Smooth muscle cell (in vitro differentiated cells): ENCODE results near the gene CENPF. TPM values are rescaled to one million over a fixed set of nuclear protein-coding genes. Genes with fewer than 3 reads are reported as not detected.

Experiments used
- DNase-seq: peaks from one replicate; lab custom pipeline; 2025; ENCODE audit not compliant: unreplicated experiment; lab: John Stamatoyannopoulos, UW
- H2AFZ ChIP-seq: fragments of 200-600 bp; sonication (generic); 2 replicates; pipeline ENCODE4 v1.6.0; 2016; ENCODE audit warnings: antibody characterized with exemption, low read depth, mild to moderate bottlenecking
- H3F3A ChIP-seq: fragments of 200-600 bp; sonication (generic); 2 replicates; pipeline ENCODE4 v1.6.0; 2017; ENCODE audit warnings: antibody characterized with exemption, low read depth
- H3K27ac ChIP-seq: fragments of 200-600 bp; sonication (generic); 2 replicates; pipeline ENCODE4 v1.5.1; 2016; ENCODE audit warnings: low read depth, mild to moderate bottlenecking
- H3K27me3 ChIP-seq: fragments of 200-600 bp; sonication (generic); 2 replicates; pipeline ENCODE4 v1.6.1; 2016; ENCODE audit warnings: low read depth, mild to moderate bottlenecking
- H3K36me3 ChIP-seq: fragments of 200-600 bp; sonication (generic); 2 replicates; pipeline ENCODE4 v1.5.1; 2016; ENCODE audit warnings: low read depth
- H3K4me1 ChIP-seq: fragments of 200-600 bp; sonication (generic); 2 replicates; pipeline ENCODE4 v1.5.1; 2016; ENCODE audit warnings: low read depth
- H3K4me2 ChIP-seq: fragments of 200-600 bp; sonication (generic); 2 replicates; pipeline ENCODE4 v1.6.0; 2016; ENCODE audit warnings: mild to moderate bottlenecking
- H3K4me3 ChIP-seq: fragments of 200-600 bp; sonication (generic); 2 replicates; pipeline ENCODE4 v1.5.1; 2016; ENCODE audit warnings: mild to moderate bottlenecking
- H3K79me2 ChIP-seq: fragments of 200-600 bp; sonication (generic); 2 replicates; pipeline ENCODE4 v1.6.0; 2016; ENCODE audit warnings: low read depth, mild to moderate bottlenecking
- H3K9ac ChIP-seq: fragments of 200-600 bp; sonication (generic); 2 replicates; pipeline ENCODE4 v1.6.0; 2016; ENCODE audit warnings: low read depth
- H3K9me3 ChIP-seq: fragments of 200-600 bp; sonication (generic); replicated peaks from 2 replicates; pipeline ENCODE4 v1.5.1; 2016; ENCODE audit warnings: low read depth
- H4K20me1 ChIP-seq: fragments of 200-600 bp; sonication (generic); 2 replicates; pipeline ENCODE4 v1.6.0; 2016; ENCODE audit warnings: low read depth
- WGBS: methylation state at CpG from one replicate; pipeline ENCODE4 v1.1.7; 2016; ENCODE audit warnings: low lambda C conversion rate; 5-methylcytosine and 5-hydroxymethylcytosine counted together
- polyA plus RNA-seq: library from polyadenylated mRNA; unstranded; fragments of >200 nt; fragmentation: Nextera tagmentation; extraction: Ambion mirVana; gene quantifications from 2 replicates; pipeline ENCODE4 v1.2.1, GENCODE V29; 2016
- total RNA-seq: library from RNA; depleted of rRNA; stranded (reverse); fragments of >200 nt; gene quantifications from 2 replicates; pipeline ENCODE4 v1.2.3, GENCODE V29; 2014
- TF ChIP-seq, protein P1 (sequence below): fragments of 200-600 bp; sonication (generic); IDR thresholded peaks from 2 replicates; pipeline ENCODE4 v1.5.1; 2017; ENCODE audit warnings: borderline replicate concordance, mild to moderate bottlenecking, antibody characterized with exemption; ENCODE audit not compliant: insufficient read depth, poor library complexity, severe bottlenecking

The CENPF gene
- total and polyA plus RNA-seq, 2 experiments from 2014 or later: 7.4 to 8.3 TPM

DNA sequence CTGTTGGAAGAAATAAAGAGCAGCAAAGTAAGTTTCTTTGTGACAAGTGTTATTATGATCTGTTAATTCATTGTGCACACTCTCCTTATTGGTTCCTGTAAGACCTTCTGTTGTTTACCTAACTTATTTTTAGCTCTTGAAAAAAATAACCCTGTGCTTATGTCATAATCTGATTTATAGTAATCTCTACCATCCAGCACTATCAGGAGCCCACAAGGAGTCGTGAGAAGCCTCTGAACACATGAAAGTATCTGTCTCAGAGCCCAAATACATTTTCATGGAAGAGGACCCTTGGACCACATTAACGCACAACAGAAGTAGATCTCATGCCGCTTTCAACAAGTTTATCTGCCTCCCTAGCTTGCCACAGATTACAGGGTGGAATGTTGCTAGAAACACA, 45.8 kb downstream of the CENPF start:
- no peak overlapping the region for H3K4me3 ChIP-seq
- no peaks in the 10 kb centered on the region for H4K20me1 ChIP-seq
- no peaks in the 10 kb centered on the region for H3K9me3 ChIP-seq
- no peak overlapping the region for H3K27ac ChIP-seq
- no peaks in the 10 kb centered on the region for H3K27me3 ChIP-seq
- H3K79me2 ChIP-seq: no peaks in the 10 kb centered on the region
- no peak overlapping the region for H3K9ac ChIP-seq
- no peaks in the 10 kb centered on the region for H3K4me1 ChIP-seq
- H3F3A ChIP-seq: no peaks in the 10 kb centered on the region
- DNase-seq: no peak
- 94% methylated on average over 3 of the region's 3 CpGs for WGBS
- H3K36me3 ChIP-seq: no peaks in the 10 kb centered on the region
- H3K4me2 ChIP-seq: no peak overlapping the region
- TF ChIP-seq, protein P1, sequence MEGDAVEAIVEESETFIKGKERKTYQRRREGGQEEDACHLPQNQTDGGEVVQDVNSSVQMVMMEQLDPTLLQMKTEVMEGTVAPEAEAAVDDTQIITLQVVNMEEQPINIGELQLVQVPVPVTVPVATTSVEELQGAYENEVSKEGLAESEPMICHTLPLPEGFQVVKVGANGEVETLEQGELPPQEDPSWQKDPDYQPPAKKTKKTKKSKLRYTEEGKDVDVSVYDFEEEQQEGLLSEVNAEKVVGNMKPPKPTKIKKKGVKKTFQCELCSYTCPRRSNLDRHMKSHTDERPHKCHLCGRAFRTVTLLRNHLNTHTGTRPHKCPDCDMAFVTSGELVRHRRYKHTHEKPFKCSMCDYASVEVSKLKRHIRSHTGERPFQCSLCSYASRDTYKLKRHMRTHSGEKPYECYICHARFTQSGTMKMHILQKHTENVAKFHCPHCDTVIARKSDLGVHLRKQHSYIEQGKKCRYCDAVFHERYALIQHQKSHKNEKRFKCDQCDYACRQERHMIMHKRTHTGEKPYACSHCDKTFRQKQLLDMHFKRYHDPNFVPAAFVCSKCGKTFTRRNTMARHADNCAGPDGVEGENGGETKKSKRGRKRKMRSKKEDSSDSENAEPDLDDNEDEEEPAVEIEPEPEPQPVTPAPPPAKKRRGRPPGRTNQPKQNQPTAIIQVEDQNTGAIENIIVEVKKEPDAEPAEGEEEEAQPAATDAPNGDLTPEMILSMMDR: no peak
- no peak overlapping the region for H2AFZ ChIP-seq

DNA sequence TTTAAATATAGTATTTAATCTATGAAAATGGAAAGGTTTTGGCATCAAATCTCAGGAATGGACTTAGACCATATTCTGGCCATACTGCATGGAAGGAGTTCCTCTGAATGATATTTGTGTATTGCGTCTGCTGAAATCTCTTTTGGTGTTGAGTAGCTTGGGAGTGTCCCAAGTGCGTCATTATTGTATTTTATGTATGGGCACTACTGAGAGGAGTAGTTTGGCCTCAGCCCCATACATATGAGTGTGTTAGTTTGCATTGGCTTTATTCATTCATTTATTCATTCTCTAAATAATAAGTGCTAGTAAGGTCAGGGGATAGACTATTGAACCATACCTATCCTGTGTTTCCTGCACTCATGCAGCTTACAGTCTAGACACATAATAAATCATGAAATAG, 46.6 kb downstream of the CENPF start:
- no peak overlapping the region for H2AFZ ChIP-seq
- H3K79me2 ChIP-seq: no peaks in the 10 kb centered on the region
- H3K9ac ChIP-seq: no peak overlapping the region
- no peak overlapping the region for H3K4me2 ChIP-seq
- no peaks in the 10 kb centered on the region for H3K27me3 ChIP-seq
- no peaks in the 10 kb centered on the region for H3K9me3 ChIP-seq
- 100% methylated on average over 2 of the region's 2 CpGs for WGBS
- H3K4me3 ChIP-seq: no peak overlapping the region
- H3K4me1 ChIP-seq: no peaks in the 10 kb centered on the region
- H3K36me3 ChIP-seq: no peaks in the 10 kb centered on the region
- no peaks in the 10 kb centered on the region for H3F3A ChIP-seq
- no peak overlapping the region for H3K27ac ChIP-seq
- no peak for DNase-seq
- no peaks in the 10 kb centered on the region for H4K20me1 ChIP-seq
- TF ChIP-seq, protein P1: no peak

DNA sequence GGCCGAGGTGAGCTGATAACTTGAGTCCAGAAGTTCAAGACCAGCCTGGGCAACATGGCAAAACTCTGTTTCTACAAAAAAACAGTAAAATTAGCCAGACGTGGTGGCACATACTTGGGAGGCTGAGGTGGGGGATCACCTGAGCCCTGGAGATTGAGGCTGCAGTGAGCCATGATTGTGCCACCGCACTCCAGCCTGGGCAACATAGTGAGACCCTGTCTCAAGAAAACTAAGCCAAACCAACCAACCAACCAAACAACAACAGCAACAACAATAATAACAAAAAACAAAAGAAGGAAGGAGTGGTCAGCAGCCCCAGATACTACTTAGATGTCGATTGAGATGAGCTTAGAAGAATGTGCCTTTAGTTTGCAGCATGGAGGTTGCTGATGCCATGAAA, 47.7 kb downstream of the CENPF start:
- Histone ChIP-seq H3K4me3 (no peak overlapping the region), H3K9ac (no peak overlapping the region), H3K9me3 (no peaks in the 10 kb centered on the region), H4K20me1 (no peaks in the 10 kb centered on the region), H3K4me2 (no peak overlapping the region), H3F3A (no peaks in the 10 kb centered on the region), H2AFZ (no peak overlapping the region), H3K27me3 (no peaks in the 10 kb centered on the region), H3K79me2 (no peaks in the 10 kb centered on the region), H3K27ac (no peak overlapping the region), H3K4me1 (no peaks in the 10 kb centered on the region), H3K36me3 (no peaks in the 10 kb centered on the region)
- 94% methylated on average over 4 of the region's 4 CpGs for WGBS
- no peak for DNase-seq
- TF ChIP-seq, protein P1: no peak

DNA sequence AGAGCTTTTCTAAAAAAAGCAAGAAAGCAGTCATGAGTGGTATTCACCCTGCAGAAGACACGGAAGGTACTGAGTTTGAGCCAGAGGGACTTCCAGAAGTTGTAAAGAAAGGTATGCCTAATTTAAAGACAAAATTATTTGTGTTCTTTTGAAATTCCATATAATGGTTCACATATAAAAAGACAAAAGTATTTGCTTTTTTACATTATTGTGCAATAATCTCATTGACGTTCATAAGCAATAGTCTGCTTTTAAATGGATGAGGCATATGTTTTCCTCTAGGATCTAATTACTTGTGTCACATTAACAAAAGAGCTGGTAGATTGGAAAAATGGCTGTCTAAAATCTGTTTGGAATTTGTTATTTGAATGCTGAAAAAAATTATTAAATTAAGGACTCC, 54.3 kb downstream of the CENPF start:
- no peaks in the 10 kb centered on the region for H3K4me1 ChIP-seq
- H3K79me2 ChIP-seq: no peaks in the 10 kb centered on the region
- no peak overlapping the region for H3K9ac ChIP-seq
- no peak overlapping the region for H3K27ac ChIP-seq
- no peaks in the 10 kb centered on the region for H3F3A ChIP-seq
- H3K9me3 ChIP-seq: no peaks in the 10 kb centered on the region
- H3K27me3 ChIP-seq: no peaks in the 10 kb centered on the region
- no peak overlapping the region for H3K4me2 ChIP-seq
- no peak overlapping the region for H2AFZ ChIP-seq
- TF ChIP-seq, protein P1: no peak
- no peaks in the 10 kb centered on the region for H3K36me3 ChIP-seq
- 96% methylated on average over 2 of the region's 2 CpGs for WGBS
- no peak for DNase-seq
- H4K20me1 ChIP-seq: no peaks in the 10 kb centered on the region
- no peak overlapping the region for H3K4me3 ChIP-seq
